Endothelial cell of umbilical vein (primary cell): ENCODE data around the gene ATAD3A. TPM values are rescaled to one million over a fixed set of nuclear protein-coding genes. Genes with fewer than 3 reads are reported as not detected.

Experiments used
- BruUV-seq: library from RNA; stranded (reverse); fragments of 400-500 nt; replicated peaks from 2 replicates; lab custom pipeline; 2021; lab: Mats Ljungman, UMichigan
- CTCF ChIA-PET: fragments of 300-600, 350-600 bp; sonication (Branson Sonifier 250); formaldehyde crosslinking; loops from one replicate; lab custom pipeline; 2021; ENCODE audit warnings: antibody characterized with exemption, inconsistent platforms; lab: Charles Lee
- POLR2A ChIA-PET: fragments of 300-600, 350-600 bp; sonication (Branson Sonifier 250); formaldehyde crosslinking; loops from one replicate; lab custom pipeline; 2021; ENCODE audit warnings: antibody characterized with exemption, inconsistent platforms; lab: Charles Lee
- DNase-seq: peaks from one replicate; pipeline ENCODE4 v3.0.0-alpha.2; 2011; ENCODE audit warnings: low read depth, low spot score
- FAIRE-seq: peaks from 2 replicates; lab custom pipeline; 2011; peaks lifted over from hg19 to GRCh38; lab: Jason Lieb, UNC
- H2AFZ ChIP-seq: 2 replicates; pipeline ENCODE4 v1.6.0; 2012; ENCODE audit warnings: low read depth, low read length, control low read depth, inconsistent platforms
- H3K27ac ChIP-seq: 2 replicates; pipeline ENCODE4 v1.5.1; 2011; ENCODE audit warnings: low read depth, mild to moderate bottlenecking, control low read depth, low read length, moderate library complexity; ENCODE audit not compliant: insufficient read depth
- H3K27me3 ChIP-seq, 2 experiments: 2 replicates each; pipeline versions ENCODE4 v1.6.0 to v1.6.1; 2011; ENCODE audit warnings: low read length in 2 of 2, mixed read lengths in 1 of 2; ENCODE audit not compliant: control insufficient read depth in 2 of 2, insufficient read depth in 2 of 2
- H3K36me3 ChIP-seq, 2 experiments: 2 replicates in 1 of 2; 3 replicates in 1 of 2; pipeline ENCODE4 v1.5.1; 2011; ENCODE audit warnings: low read length in 2 of 2, mild to moderate bottlenecking in 1 of 2, moderate library complexity in 1 of 2; ENCODE audit not compliant: control insufficient read depth in 2 of 2, insufficient read depth in 2 of 2; ENCODE audit errors: extremely low read depth in 1 of 2
- H3K4me1 ChIP-seq: 3 replicates; pipeline ENCODE4 v1.5.1; 2011; ENCODE audit warnings: mild to moderate bottlenecking, low read length; ENCODE audit not compliant: control insufficient read depth, insufficient read depth; ENCODE audit errors: extremely low read depth
- H3K4me2 ChIP-seq: 2 replicates; pipeline ENCODE4 v1.6.1; 2011; ENCODE audit warnings: low read length, control low read depth, mixed read lengths; ENCODE audit not compliant: insufficient read depth
- H3K4me3 ChIP-seq, 3 experiments: fragments of 200-600 bp in 1 of 3; sonication (generic), shearing (Covaris generic) in 1 of 3; replicated peaks in 1 of 3; 2 replicates each; pipeline ENCODE4 v1.5.1; 2011 to 2016; ENCODE audit warnings: control low read depth in 3 of 3, low read length in 3 of 3, mild to moderate bottlenecking in 2 of 3, inconsistent platforms in 1 of 3, low read depth in 1 of 3, moderate library complexity in 1 of 3; ENCODE audit not compliant: insufficient read depth in 1 of 3
- H3K79me2 ChIP-seq: 2 replicates; pipeline ENCODE4 v1.6.0; 2012; ENCODE audit warnings: low read length, inconsistent platforms; ENCODE audit not compliant: control insufficient read depth, insufficient read depth
- H3K9ac ChIP-seq: replicated peaks from 2 replicates; pipeline ENCODE3; 2011; ENCODE audit warnings: low read length, control low read depth; ENCODE audit not compliant: insufficient read depth; ENCODE audit errors: extremely low read depth
- H3K9me1 ChIP-seq: replicated peaks from 3 replicates; pipeline ENCODE4 v1.6.0; 2011; ENCODE audit warnings: mild to moderate bottlenecking, low read length; ENCODE audit not compliant: control insufficient read depth, insufficient read depth; ENCODE audit errors: extremely low read depth
- H3K9me3 ChIP-seq: replicated peaks from 2 replicates; pipeline ENCODE4 v1.5.1; 2012; ENCODE audit warnings: low read length, inconsistent platforms; ENCODE audit not compliant: control insufficient read depth, insufficient read depth
- H4K20me1 ChIP-seq: replicated peaks from 2 replicates; pipeline ENCODE3; 2011; ENCODE audit warnings: mild to moderate bottlenecking, low read length; ENCODE audit not compliant: control insufficient read depth, insufficient read depth; ENCODE audit errors: extremely low read depth
- CTCF ChIP-seq, 2 donors: IDR thresholded peaks; 1 replicate in 1 of 2; 2 replicates in 1 of 2; pipeline ENCODE4 v1.5.1; 2011; ENCODE audit warnings: low read length in 2 of 2, mild to moderate bottlenecking in 2 of 2, moderate library complexity in 2 of 2, control low read depth in 1 of 2, inconsistent platforms in 1 of 2, low read depth in 1 of 2; ENCODE audit not compliant: insufficient read depth in 1 of 2; ENCODE audit errors: extremely low read depth in 1 of 2
- EZH2 ChIP-seq: IDR thresholded peaks from 2 replicates; pipeline ENCODE4 v1.6.1; 2012; ENCODE audit warnings: borderline replicate concordance, low read depth, mild to moderate bottlenecking, moderate library complexity, low read length, inconsistent platforms; ENCODE audit not compliant: severe bottlenecking
- FOS ChIP-seq: IDR thresholded peaks from 2 replicates; pipeline ENCODE4 v1.6.1; 2011; ENCODE audit warnings: mild to moderate bottlenecking, low read length, moderate library complexity, borderline replicate concordance; ENCODE audit not compliant: insufficient read depth
- GATA2 ChIP-seq: IDR thresholded peaks from 2 replicates; pipeline ENCODE4 v1.7.0; 2011; ENCODE audit warnings: low read depth, mild to moderate bottlenecking, moderate library complexity, mixed read lengths, low read length; ENCODE audit not compliant: insufficient read length, insufficient read depth
- JUN ChIP-seq: IDR thresholded peaks from 2 replicates; pipeline ENCODE4 v1.6.1; 2011; ENCODE audit warnings: borderline replicate concordance, low read depth; ENCODE audit not compliant: insufficient read length, insufficient read depth
- MAX ChIP-seq: IDR thresholded peaks from 2 replicates; pipeline ENCODE4 v1.6.1; 2011; ENCODE audit not compliant: insufficient read depth, insufficient read length
- MYC ChIP-seq: IDR thresholded peaks from one replicate; pipeline ENCODE4 v1.6.1; 2011; ENCODE audit warnings: mild to moderate bottlenecking, low read depth, low read length
- POLR2A ChIP-seq: IDR thresholded peaks from 2 replicates; pipeline ENCODE4 v1.6.1; 2012; ENCODE audit warnings: low read depth, mild to moderate bottlenecking, control low read depth, low read length
- POLR2AphosphoS5 ChIP-seq: IDR thresholded peaks from 2 replicates; pipeline ENCODE4 v1.6.1; 2012; ENCODE audit warnings: low read depth, mild to moderate bottlenecking, control low read depth, low read length, moderate library complexity; ENCODE audit not compliant: insufficient read depth
- dilution Hi-C: fragments of 300-500 bp; cut with MboI; formaldehyde crosslinking; loops from one replicate; pipeline ENCODE4 v1.15.0; 2019; ENCODE audit warnings: low sequenced_read_pairs; ENCODE audit not compliant: extremely low pct_ligation_motif_present
- intact Hi-C: fragments of 100-400 bp; cut with micrococcal nuclease; formaldehyde crosslinking; loops from one replicate; pipeline ENCODE4 v1.10.0; 2022
- polyA plus RNA-seq, 4 experiments: library from polyadenylated mRNA; depleted of rRNA in 3 of 4; stranded (reverse) in 3 of 4; unstranded in 1 of 4; fragments of >200 nt; gene quantifications; 2 replicates each; pipeline versions ENCODE4 v1.2.1 to v1.2.3, GENCODE V29; 2011 to 2012; ENCODE audit warnings: missing spikeins in 1 of 4
- total RNA-seq: library from RNA; stranded (reverse); gene quantifications from 2 replicates; pipeline ENCODE4 v1.2.3, GENCODE V29; 2021

ATAD3A gene
- total and polyA plus RNA-seq, 2 donors (not counting 3 experiments of a cell fraction or from before 2014, with no cell fraction given), result 24.9 to 55.2 TPM

GRCh38 chr1:1577367-1578011 lies 65.5 kb downstream of the ATAD3A start:
- ChIA-PET POLR2A (no interaction called here), CTCF (interaction anchor here (1.6 to 1.9 kb wide), 3 partner anchors 9 to 36 kb away, joined by 5 to 6 read pairs (median 6); no protein-coding TSS in a partner anchor)
- Histone ChIP-seq H3K79me2 (peaks cover 19% of the 10 kb centered on the region), H4K20me1 (no peaks in the 10 kb centered on the region), H3K36me3 (no peaks in the 10 kb centered on the region), H3K27ac (no peak overlapping the region), H3K9ac (no peak overlapping the region), H3K4me1 (peaks cover 12% of the 10 kb centered on the region), H3K4me2 (no peak overlapping the region), H3K4me3 (no peak overlapping the region), H3K27me3 (peaks cover under 1 to 1% of the 10 kb centered on the region in 2 experiments), H3K9me3 (no peaks in the 10 kb centered on the region), H2AFZ (no peak overlapping the region), H3K9me1 (no peaks in the 10 kb centered on the region)
- no peak for TF ChIP-seq GATA2
- TF ChIP-seq JUN, result no peak
- no peak for TF ChIP-seq EZH2
- TF ChIP-seq POLR2AphosphoS5, result no peak
- no peak for TF ChIP-seq POLR2A
- no peak for TF ChIP-seq MAX
- no peak for TF ChIP-seq CTCF (IDR thresholded peaks at IDR 0.05; ENCODE audit: extremely low read depth in 1 of 2, insufficient read depth in 1 of 2, low read depth in 1 of 2, low read length in 2 of 2)
- no peak for TF ChIP-seq FOS
- no peak for TF ChIP-seq MYC
- no peak for DNase-seq
- no TSS peak for BruUV-seq
- intact Hi-C loops (no loop called here), dilution Hi-C loops (no loop called here)
- no peak for FAIRE-seq
